ENCODE data around the gene APOBEC3A. TPM values are rescaled to one million over a fixed set of nuclear protein-coding genes. Genes with fewer than 3 reads are reported as not detected.

Gene APOBEC3A
- total RNA-seq, 1 experiment from 2014 or later: not detected

- H3K36me3 Mint-ChIP-seq: peaks cover 4% of the 10 kb centered on the region
- H3K9me3 Mint-ChIP-seq: peaks cover 4% of the 10 kb centered on the region
- H3K27me3 Mint-ChIP-seq (ENCODE audit: low read depth): peaks cover 2% of the 10 kb centered on the region; the same call in 1 of the 2 replicates
- H3K4me3 Mint-ChIP-seq: no peak overlapping the region
- TF ChIP-seq ZNF121 (CRISPR knock-in tag; IDR thresholded peaks at IDR 0.05) (no peak), FOXK1 (CRISPR knock-in tag; IDR thresholded peaks at IDR 0.05) (no peak), GRHL2 (CRISPR knock-in tag; IDR thresholded peaks at IDR 0.05; ENCODE audit: insufficient replicate concordance, severe bottlenecking) (no peak), USF1 (CRISPR knock-in tag; IDR thresholded peaks at IDR 0.05) (no peak), TP53 (CRISPR knock-in tag; IDR thresholded peaks at IDR 0.05) (no peak), CDX4 (CRISPR knock-in tag; IDR thresholded peaks at IDR 0.05; ENCODE audit: borderline replicate concordance) (no peak), FOXJ3 (CRISPR knock-in tag; IDR thresholded peaks at IDR 0.05; ENCODE audit: borderline replicate concordance) (no peak), NFATC4 (CRISPR knock-in tag; IDR thresholded peaks at IDR 0.05) (no peak)
- TF ChIP-seq, protein P1, sequence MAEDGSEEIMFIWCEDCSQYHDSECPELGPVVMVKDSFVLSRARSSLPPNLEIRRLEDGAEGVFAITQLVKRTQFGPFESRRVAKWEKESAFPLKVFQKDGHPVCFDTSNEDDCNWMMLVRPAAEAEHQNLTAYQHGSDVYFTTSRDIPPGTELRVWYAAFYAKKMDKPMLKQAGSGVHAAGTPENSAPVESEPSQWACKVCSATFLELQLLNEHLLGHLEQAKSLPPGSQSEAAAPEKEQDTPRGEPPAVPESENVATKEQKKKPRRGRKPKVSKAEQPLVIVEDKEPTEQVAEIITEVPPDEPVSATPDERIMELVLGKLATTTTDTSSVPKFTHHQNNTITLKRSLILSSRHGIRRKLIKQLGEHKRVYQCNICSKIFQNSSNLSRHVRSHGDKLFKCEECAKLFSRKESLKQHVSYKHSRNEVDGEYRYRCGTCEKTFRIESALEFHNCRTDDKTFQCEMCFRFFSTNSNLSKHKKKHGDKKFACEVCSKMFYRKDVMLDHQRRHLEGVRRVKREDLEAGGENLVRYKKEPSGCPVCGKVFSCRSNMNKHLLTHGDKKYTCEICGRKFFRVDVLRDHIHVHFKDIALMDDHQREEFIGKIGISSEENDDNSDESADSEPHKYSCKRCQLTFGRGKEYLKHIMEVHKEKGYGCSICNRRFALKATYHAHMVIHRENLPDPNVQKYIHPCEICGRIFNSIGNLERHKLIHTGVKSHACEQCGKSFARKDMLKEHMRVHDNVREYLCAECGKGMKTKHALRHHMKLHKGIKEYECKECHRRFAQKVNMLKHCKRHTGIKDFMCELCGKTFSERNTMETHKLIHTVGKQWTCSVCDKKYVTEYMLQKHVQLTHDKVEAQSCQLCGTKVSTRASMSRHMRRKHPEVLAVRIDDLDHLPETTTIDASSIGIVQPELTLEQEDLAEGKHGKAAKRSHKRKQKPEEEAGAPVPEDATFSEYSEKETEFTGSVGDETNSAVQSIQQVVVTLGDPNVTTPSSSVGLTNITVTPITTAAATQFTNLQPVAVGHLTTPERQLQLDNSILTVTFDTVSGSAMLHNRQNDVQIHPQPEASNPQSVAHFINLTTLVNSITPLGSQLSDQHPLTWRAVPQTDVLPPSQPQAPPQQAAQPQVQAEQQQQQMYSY (CRISPR knock-in tag; IDR thresholded peaks at IDR 0.05): no peak
- TF ChIP-seq, protein P2, sequence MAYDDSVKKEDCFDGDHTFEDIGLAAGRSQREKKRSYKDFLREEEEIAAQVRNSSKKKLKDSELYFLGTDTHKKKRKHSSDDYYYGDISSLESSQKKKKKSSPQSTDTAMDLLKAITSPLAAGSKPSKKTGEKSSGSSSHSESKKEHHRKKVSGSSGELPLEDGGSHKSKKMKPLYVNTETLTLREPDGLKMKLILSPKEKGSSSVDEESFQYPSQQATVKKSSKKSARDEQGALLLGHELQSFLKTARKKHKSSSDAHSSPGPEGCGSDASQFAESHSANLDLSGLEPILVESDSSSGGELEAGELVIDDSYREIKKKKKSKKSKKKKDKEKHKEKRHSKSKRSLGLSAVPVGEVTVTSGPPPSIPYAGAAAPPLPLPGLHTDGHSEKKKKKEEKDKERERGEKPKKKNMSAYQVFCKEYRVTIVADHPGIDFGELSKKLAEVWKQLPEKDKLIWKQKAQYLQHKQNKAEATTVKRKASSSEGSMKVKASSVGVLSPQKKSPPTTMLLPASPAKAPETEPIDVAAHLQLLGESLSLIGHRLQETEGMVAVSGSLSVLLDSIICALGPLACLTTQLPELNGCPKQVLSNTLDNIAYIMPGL (CRISPR knock-in tag; IDR thresholded peaks at IDR 0.05): no peak
- H3K27ac Mint-ChIP-seq: no peak overlapping the region
- no peak for DNase-seq (ENCODE audit: low spot score)
- ChIA-PET CTCF (interaction anchor here (0.6 to 1.0 kb wide), 2 partner anchors 176 to 595 kb away, joined by 3 to 4 read pairs; no protein-coding TSS in a partner anchor), POLR2A (no interaction called here)
- no peaks in the 10 kb centered on the region for H3K4me1 Mint-ChIP-seq
- no peak for ATAC-seq
Measured at GRCh38 chr22:38972558-38972957, 15.1 kb downstream of the APOBEC3A start.

DNA sequence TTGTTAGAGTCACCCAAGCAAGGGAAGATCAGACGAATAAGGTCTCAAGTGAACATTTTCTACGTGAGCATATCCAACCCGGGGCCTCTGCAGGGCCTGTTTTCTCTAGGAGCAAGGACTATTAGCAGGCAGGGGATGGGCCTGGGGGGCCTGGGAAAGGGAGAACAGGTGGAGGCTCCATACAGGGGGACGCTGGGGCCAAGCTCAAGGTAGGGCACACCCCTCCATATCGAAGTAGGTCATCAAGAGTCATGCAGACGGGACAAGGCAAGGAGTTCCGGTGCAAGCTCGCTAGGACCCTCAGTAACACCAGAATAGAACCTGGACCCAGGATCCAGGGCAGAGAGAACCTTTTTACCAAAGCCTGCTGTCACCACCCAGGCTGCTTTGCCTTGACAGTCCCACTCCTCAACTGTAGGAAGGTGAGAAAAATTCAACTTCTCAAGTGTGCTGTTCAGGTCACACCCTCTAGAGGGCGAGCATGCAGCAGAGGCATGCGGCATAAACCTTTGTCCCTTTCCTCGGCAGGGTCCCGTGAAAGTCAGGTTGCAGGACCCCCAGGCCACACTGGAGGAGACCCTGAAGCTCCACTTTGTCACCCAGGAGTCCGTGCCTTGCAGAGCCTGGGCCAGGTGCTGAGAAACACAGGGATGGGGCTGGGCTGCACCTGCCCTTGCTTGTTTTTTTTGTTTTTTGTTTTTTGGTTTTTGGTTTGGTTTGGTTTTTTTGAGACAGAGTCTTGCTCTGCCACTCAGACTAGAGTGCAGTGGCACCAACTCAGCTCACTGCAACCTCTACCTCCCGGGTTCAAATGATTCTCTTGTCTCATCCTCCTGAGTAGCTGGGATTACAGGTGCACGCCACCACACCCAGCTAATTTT, 16.1 kb downstream of the APOBEC3A start:
- TF ChIP-seq, protein P3, sequence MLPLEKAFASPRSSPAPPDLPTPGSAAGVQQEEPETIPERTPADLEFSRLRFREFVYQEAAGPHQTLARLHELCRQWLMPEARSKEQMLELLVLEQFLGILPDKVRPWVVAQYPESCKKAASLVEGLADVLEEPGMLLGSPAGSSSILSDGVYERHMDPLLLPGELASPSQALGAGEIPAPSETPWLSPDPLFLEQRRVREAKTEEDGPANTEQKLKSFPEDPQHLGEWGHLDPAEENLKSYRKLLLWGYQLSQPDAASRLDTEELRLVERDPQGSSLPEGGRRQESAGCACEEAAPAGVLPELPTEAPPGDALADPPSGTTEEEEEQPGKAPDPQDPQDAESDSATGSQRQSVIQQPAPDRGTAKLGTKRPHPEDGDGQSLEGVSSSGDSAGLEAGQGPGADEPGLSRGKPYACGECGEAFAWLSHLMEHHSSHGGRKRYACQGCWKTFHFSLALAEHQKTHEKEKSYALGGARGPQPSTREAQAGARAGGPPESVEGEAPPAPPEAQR (CRISPR knock-in tag; IDR thresholded peaks at IDR 0.05): no peak
- TF ChIP-seq, protein P4, sequence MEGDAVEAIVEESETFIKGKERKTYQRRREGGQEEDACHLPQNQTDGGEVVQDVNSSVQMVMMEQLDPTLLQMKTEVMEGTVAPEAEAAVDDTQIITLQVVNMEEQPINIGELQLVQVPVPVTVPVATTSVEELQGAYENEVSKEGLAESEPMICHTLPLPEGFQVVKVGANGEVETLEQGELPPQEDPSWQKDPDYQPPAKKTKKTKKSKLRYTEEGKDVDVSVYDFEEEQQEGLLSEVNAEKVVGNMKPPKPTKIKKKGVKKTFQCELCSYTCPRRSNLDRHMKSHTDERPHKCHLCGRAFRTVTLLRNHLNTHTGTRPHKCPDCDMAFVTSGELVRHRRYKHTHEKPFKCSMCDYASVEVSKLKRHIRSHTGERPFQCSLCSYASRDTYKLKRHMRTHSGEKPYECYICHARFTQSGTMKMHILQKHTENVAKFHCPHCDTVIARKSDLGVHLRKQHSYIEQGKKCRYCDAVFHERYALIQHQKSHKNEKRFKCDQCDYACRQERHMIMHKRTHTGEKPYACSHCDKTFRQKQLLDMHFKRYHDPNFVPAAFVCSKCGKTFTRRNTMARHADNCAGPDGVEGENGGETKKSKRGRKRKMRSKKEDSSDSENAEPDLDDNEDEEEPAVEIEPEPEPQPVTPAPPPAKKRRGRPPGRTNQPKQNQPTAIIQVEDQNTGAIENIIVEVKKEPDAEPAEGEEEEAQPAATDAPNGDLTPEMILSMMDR (IDR thresholded peaks at IDR 0.05): peak; percentile 52
- no peak for TF ChIP-seq SP1 (CRISPR knock-in tag; conservative IDR thresholded peaks at IDR 0.05)
- H3K4me1 Mint-ChIP-seq: no peaks in the 10 kb centered on the region
- peak; percentile 62 for DNase-seq (ENCODE audit: low spot score)

More for the DNA sequence above, 16.1 kb downstream of the APOBEC3A start:
- CTCF ChIA-PET: interaction anchor here (0.6 to 1.1 kb wide), 4 partner anchors 22 to 175 kb away, joined by 3 read pairs; no protein-coding TSS in a partner anchor
- Mint-ChIP-seq H3K36me3 (peaks cover 4% of the 10 kb centered on the region), H3K9me3 (peaks cover 4% of the 10 kb centered on the region), H3K27ac (no peak overlapping the region), H3K27me3 (ENCODE audit: low read depth) (peaks cover 2% of the 10 kb centered on the region), H3K4me3 (no peak overlapping the region)
- POLR2A ChIA-PET: no interaction called here
- peak; percentile 81 for ATAC-seq
